Glutamatergic neuron (in vitro differentiated cells): Measurements from ENCODE around the gene CFAP99. TPM values are rescaled to one million over a fixed set of nuclear protein-coding genes. Genes with fewer than 3 reads are reported as not detected.
A peak's percentile ranks its signal among the peaks of the same experiment; 100 is the strongest.

Experiments used
- DNase-seq: peaks from one replicate; pipeline ENCODE4 v3.0.0; 2022
- H3K27ac Mint-ChIP-seq: one replicate; pipeline ENCODE4 v1.8.0; 2020; ENCODE audit warnings: mild to moderate bottlenecking, mixed read lengths, inconsistent platforms; ENCODE audit not compliant: unreplicated experiment
- H3K27me3 Mint-ChIP-seq: one replicate; pipeline ENCODE4 v1.8.0; 2020; ENCODE audit warnings: mild to moderate bottlenecking, moderate library complexity, mixed read lengths, inconsistent platforms; ENCODE audit not compliant: unreplicated experiment
- H3K36me3 Mint-ChIP-seq: one replicate; pipeline ENCODE4 v1.8.0; 2020; ENCODE audit warnings: mild to moderate bottlenecking, mixed read lengths, inconsistent platforms; ENCODE audit not compliant: unreplicated experiment
- H3K4me1 Mint-ChIP-seq: one replicate; pipeline ENCODE4 v1.8.0; 2020; ENCODE audit warnings: mild to moderate bottlenecking, low read depth, mixed read lengths, inconsistent platforms; ENCODE audit not compliant: unreplicated experiment
- H3K4me3 Mint-ChIP-seq: one replicate; pipeline ENCODE4 v1.8.0; 2020; ENCODE audit warnings: mild to moderate bottlenecking, mixed read lengths, inconsistent platforms; ENCODE audit not compliant: unreplicated experiment
- H3K9me3 Mint-ChIP-seq: one replicate; pipeline ENCODE4 v1.8.0; 2020; ENCODE audit warnings: mild to moderate bottlenecking, moderate library complexity, mixed read lengths, inconsistent platforms; ENCODE audit not compliant: unreplicated experiment
- CTCF ChIP-seq: fragments of 200-600 bp; sonication (generic); IDR thresholded peaks from one replicate; pipeline ENCODE4 v1.5.0; 2021; ENCODE audit not compliant: partially characterized antibody, unreplicated experiment
- total RNA-seq: library from RNA; stranded (reverse); fragmentation: NEBNext Ultra II Directional; extraction: Animal tissue kit (Norgen Biotek cat#: 25700); gene quantifications from one replicate; pipeline ENCODE4 v1.2.1, GENCODE V29; 2021; ENCODE audit not compliant: unreplicated experiment

Gene CFAP99
- total RNA-seq, 1 donor from 2014 or later, result not detected

GRCh38 chr4:2387829-2388228 lies 30.9 kb upstream of the CFAP99 start:
- no peak for DNase-seq
- no peak overlapping the region for H3K4me3 Mint-ChIP-seq
- H3K4me1 Mint-ChIP-seq, result peaks cover 22% of the 10 kb centered on the region
- peaks cover 2% of the 10 kb centered on the region for H3K27me3 Mint-ChIP-seq
- TF ChIP-seq CTCF, result no peak
- peaks cover 7% of the 10 kb centered on the region for H3K9me3 Mint-ChIP-seq
- no peak overlapping the region for H3K27ac Mint-ChIP-seq
- H3K36me3 Mint-ChIP-seq, result peaks cover 6% of the 10 kb centered on the region

GRCh38 chr4:2388429-2389182 lies 30.1 kb upstream of the CFAP99 start:
- Mint-ChIP-seq H3K36me3 (peaks cover 6% of the 10 kb centered on the region), H3K9me3 (peaks cover 7% of the 10 kb centered on the region), H3K27me3 (peaks cover 2% of the 10 kb centered on the region), H3K4me1 (peaks cover 24% of the 10 kb centered on the region), H3K27ac (no peak overlapping the region), H3K4me3 (no peak overlapping the region)
- no peak for DNase-seq
- TF ChIP-seq CTCF, result no peak

GRCh38 chr4:2389691-2390090 lies 29.1 kb upstream of the CFAP99 start:
- no peak overlapping the region for H3K4me3 Mint-ChIP-seq

GRCh38 chr4:2390146-2390545 lies 28.6 kb upstream of the CFAP99 start:
- no peak for DNase-seq
- Mint-ChIP-seq H3K27ac (no peak overlapping the region), H3K36me3 (peaks cover 6% of the 10 kb centered on the region), H3K4me1 (peaks cover 29% of the 10 kb centered on the region), H3K4me3 (no peak overlapping the region), H3K9me3 (peaks cover 7% of the 10 kb centered on the region), H3K27me3 (peaks cover 2% of the 10 kb centered on the region)
- no peak for TF ChIP-seq CTCF

More at GRCh38 chr4:2389691-2390090, 29.1 kb upstream of the CFAP99 start:
- Mint-ChIP-seq H3K27ac (no peak overlapping the region), H3K36me3 (peaks cover 6% of the 10 kb centered on the region), H3K27me3 (peaks cover 2% of the 10 kb centered on the region), H3K9me3 (peaks cover 7% of the 10 kb centered on the region), H3K4me1 (peaks cover 28% of the 10 kb centered on the region)
- no peak for TF ChIP-seq CTCF
- no peak for DNase-seq

- Mint-ChIP-seq H3K9me3 (peaks cover 5% of the 10 kb centered on the region), H3K36me3 (peaks cover 6% of the 10 kb centered on the region), H3K27ac (no peak overlapping the region), H3K27me3 (no peaks in the 10 kb centered on the region), H3K4me3 (peak overlapping the region; percentile 7), H3K4me1 (peaks cover 26% of the 10 kb centered on the region)
- TF ChIP-seq CTCF, result no peak
- no peak for DNase-seq
Measured at GRCh38 chr4:2390784-2391421, 27.9 kb upstream of the CFAP99 start.
